ENCODE measurements around the gene HSF5.

DNA sequence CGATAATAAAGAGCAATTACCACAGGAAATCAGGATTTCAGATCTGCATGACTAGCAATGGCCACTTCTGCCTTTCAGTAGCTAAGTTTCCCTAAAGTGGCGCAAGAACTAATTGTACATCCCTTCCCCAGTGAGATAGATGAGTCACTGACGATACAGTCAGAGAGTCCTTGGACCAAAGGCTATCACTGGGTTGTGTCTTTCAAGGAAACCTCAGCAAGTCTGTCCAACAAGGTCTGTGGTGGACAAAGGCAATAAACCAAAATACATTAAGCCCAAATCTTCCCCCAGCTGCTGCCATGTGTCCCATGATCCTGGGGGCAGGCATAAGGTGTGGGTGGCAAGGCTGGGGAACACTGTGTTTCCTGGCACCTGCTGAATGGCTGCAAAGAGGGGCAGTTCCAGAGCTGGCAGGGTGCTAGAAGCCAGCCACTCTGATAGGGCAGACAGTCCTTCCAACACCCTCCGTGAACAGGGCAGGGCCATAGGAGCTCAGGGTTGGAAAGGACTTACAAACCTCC lies 46.8 kb upstream of the HSF5 start:
- TF ChIP-seq GATA3 (IDR thresholded peaks at IDR 0.05; ENCODE audit: low read depth, low read length) (no peak), GATA2 (IDR thresholded peaks at IDR 0.05; ENCODE audit: low read depth, low read length) (no peak)

Data from SH-SY5Y (cell line).